ENCODE results near the gene WNK2. TPM values are rescaled to one million over a fixed set of nuclear protein-coding genes. Genes with fewer than 3 reads are reported as not detected.
A peak's percentile ranks its signal among the peaks of the same experiment; 100 is the strongest.

Gene WNK2
- total RNA-seq, 1 donor from 2014 or later = 123 TPM

GRCh38 chr9:93196096-93197055 lies 12.4 kb downstream of the WNK2 start:
- intact Hi-C loops (cut with DNase I) = no loop called here
- DNase-seq (ENCODE audit: low spot score) = no peak

- intact Hi-C loops (cut with DNase I) = no loop called here
- no peak for DNase-seq (ENCODE audit: low spot score)
Measured at GRCh38 chr9:93197670-93198069, 13.7 kb downstream of the WNK2 start.

- intact Hi-C loops (cut with DNase I) = no loop called here
- no peak for DNase-seq (ENCODE audit: low spot score)
Measured at GRCh38 chr9:93198117-93198837, 14.3 kb downstream of the WNK2 start.

- intact Hi-C loops (cut with DNase I) = no loop called here
Measured at GRCh38 chr9:93198838-93199625, 15.1 kb downstream of the WNK2 start.

GRCh38 chr9:93200449-93200742 lies 16.5 kb downstream of the WNK2 start:
- DNase-seq (ENCODE audit: low spot score) = no peak
- intact Hi-C loops (cut with DNase I) = no loop called here

More at GRCh38 chr9:93198838-93199625, 15.1 kb downstream of the WNK2 start:
- no peak for DNase-seq (ENCODE audit: low spot score)

GRCh38 chr9:93200989-93201334 lies 17.0 kb downstream of the WNK2 start:
- DNase-seq (ENCODE audit: low spot score) = no peak
- intact Hi-C loops (cut with DNase I) = no loop called here

GRCh38 chr9:93203026-93203717 lies 19.2 kb downstream of the WNK2 start:
- intact Hi-C loops (cut with DNase I) = no loop called here
- DNase-seq (ENCODE audit: low spot score) = no peak

GRCh38 chr9:93203718-93204469 lies 20.0 kb downstream of the WNK2 start:
- intact Hi-C loops (cut with DNase I) = no loop called here
- DNase-seq (ENCODE audit: low spot score) = no peak

GRCh38 chr9:93204470-93205043 lies 20.6 kb downstream of the WNK2 start:
- DNase-seq (ENCODE audit: low spot score) = no peak
- intact Hi-C loops (cut with DNase I) = no loop called here

GRCh38 chr9:93205045-93205768 lies 21.3 kb downstream of the WNK2 start:
- intact Hi-C loops (cut with DNase I) = no loop called here

GRCh38 chr9:93205896-93206575 lies 22.1 kb downstream of the WNK2 start:
- no peak for DNase-seq (ENCODE audit: low spot score)
- intact Hi-C loops (cut with DNase I) = loop anchor here (1.0 kb wide), 1 partner anchor 19 kb away; no protein-coding TSS in a partner anchor

More at GRCh38 chr9:93205045-93205768, 21.3 kb downstream of the WNK2 start:
- peak; percentile 88 for DNase-seq (ENCODE audit: low spot score)

- DNase-seq (ENCODE audit: low spot score) = no peak
- intact Hi-C loops (cut with DNase I) = loop anchor here (1.0 kb wide), 2 partner anchors 12 to 19 kb away; no protein-coding TSS in a partner anchor
Measured at GRCh38 chr9:93206576-93207155, 22.7 kb downstream of the WNK2 start.

GRCh38 chr9:93207326-93207814 lies 23.4 kb downstream of the WNK2 start:
- intact Hi-C loops (cut with DNase I) = loop anchor here (1.0 kb wide), 1 partner anchor 11 kb away; no protein-coding TSS in a partner anchor
- no peak for DNase-seq (ENCODE audit: low spot score)

- DNase-seq (ENCODE audit: low spot score) = no peak
Measured at GRCh38 chr9:93207860-93208734, 24.2 kb downstream of the WNK2 start.

GRCh38 chr9:93209097-93209496 lies 25.2 kb downstream of the WNK2 start:
- intact Hi-C loops (cut with DNase I) = no loop called here
- no peak for DNase-seq (ENCODE audit: low spot score)

More at GRCh38 chr9:93207860-93208734, 24.2 kb downstream of the WNK2 start:
- intact Hi-C loops (cut with DNase I) = loop anchor here (1.0 kb wide), 1 partner anchor 10 kb away; no protein-coding TSS in a partner anchor

Measured in cardiac septum (tissue), 1 donor.